HL-60 (cell line): Measurements from ENCODE around the gene CD34.

ENCODE experiments used
- DNase-seq, 2 experiments: peaks; one replicate each; pipeline ENCODE4 v3.0.0-alpha.2; 2010 to 2020; ENCODE audit warnings: low read depth in 1 of 2, low spot score in 1 of 2
- H3K27ac ChIP-seq: fragments of 250-450 bp; sonication (Bioruptor Pico); replicated peaks from 2 replicates; pipeline ENCODE4 v1.5.1; 2020; ENCODE audit warnings: mild to moderate bottlenecking, moderate library complexity
- H3K27me3 ChIP-seq: fragments of 250-450 bp; sonication (Bioruptor Pico); 2 replicates; pipeline ENCODE4 v1.5.1; 2021; ENCODE audit warnings: mild to moderate bottlenecking, moderate library complexity; ENCODE audit not compliant: insufficient read depth, poor library complexity, severe bottlenecking
- H3K4me3 ChIP-seq: replicated peaks from 2 replicates; pipeline ENCODE4 v1.5.1; 2011; ENCODE audit warnings: mild to moderate bottlenecking, control low read depth, low read length; ENCODE audit not compliant: insufficient read depth
- GABPA ChIP-seq: IDR thresholded peaks from 2 replicates; pipeline ENCODE4 v1.6.1; 2012; ENCODE audit warnings: low read depth
- POLR2AphosphoS5 ChIP-seq: IDR thresholded peaks from 2 replicates; pipeline ENCODE4 v1.6.1; 2012; ENCODE audit warnings: low read depth
- SPI1 ChIP-seq: IDR thresholded peaks from 2 replicates; pipeline ENCODE4 v1.6.1; 2012; ENCODE audit warnings: low read depth, mild to moderate bottlenecking, borderline replicate concordance
- TF ChIP-seq, protein P1 (sequence below): IDR thresholded peaks from 2 replicates; pipeline ENCODE4 v1.6.1; 2012; ENCODE audit warnings: low read depth; ENCODE audit not compliant: insufficient replicate concordance
- TF ChIP-seq, protein P2 (sequence below): IDR thresholded peaks from one replicate; pipeline ENCODE4 v1.5.1; 2011; ENCODE audit warnings: low read length, control low read depth, inconsistent platforms; ENCODE audit not compliant: insufficient read depth

CD34 gene

DNA sequence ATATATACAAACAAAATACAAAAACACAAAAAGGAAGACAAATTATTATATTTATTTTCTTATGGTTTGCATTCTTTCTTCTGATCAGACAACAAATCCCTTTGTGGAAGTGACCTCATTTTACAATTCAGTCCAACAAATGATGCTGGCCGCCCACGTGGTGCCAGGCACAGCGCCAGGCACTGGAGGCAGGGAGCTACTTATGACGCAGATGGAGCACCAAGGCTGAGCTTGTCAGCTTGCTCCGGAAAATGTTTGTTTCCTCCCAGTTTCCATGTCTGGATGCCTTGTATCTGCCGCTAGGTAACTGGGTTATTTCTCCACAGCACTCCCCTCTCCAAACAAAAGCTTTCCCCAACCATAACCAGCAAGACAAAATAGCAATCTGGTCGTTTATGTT, 30.7 kb upstream of the CD34 start:
- TF ChIP-seq SPI1 (no peak), GABPA (no peak), POLR2AphosphoS5 (no peak)
- TF ChIP-seq, protein P1, sequence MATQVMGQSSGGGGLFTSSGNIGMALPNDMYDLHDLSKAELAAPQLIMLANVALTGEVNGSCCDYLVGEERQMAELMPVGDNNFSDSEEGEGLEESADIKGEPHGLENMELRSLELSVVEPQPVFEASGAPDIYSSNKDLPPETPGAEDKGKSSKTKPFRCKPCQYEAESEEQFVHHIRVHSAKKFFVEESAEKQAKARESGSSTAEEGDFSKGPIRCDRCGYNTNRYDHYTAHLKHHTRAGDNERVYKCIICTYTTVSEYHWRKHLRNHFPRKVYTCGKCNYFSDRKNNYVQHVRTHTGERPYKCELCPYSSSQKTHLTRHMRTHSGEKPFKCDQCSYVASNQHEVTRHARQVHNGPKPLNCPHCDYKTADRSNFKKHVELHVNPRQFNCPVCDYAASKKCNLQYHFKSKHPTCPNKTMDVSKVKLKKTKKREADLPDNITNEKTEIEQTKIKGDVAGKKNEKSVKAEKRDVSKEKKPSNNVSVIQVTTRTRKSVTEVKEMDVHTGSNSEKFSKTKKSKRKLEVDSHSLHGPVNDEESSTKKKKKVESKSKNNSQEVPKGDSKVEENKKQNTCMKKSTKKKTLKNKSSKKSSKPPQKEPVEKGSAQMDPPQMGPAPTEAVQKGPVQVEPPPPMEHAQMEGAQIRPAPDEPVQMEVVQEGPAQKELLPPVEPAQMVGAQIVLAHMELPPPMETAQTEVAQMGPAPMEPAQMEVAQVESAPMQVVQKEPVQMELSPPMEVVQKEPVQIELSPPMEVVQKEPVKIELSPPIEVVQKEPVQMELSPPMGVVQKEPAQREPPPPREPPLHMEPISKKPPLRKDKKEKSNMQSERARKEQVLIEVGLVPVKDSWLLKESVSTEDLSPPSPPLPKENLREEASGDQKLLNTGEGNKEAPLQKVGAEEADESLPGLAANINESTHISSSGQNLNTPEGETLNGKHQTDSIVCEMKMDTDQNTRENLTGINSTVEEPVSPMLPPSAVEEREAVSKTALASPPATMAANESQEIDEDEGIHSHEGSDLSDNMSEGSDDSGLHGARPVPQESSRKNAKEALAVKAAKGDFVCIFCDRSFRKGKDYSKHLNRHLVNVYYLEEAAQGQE, result no peak
- TF ChIP-seq, protein P2, sequence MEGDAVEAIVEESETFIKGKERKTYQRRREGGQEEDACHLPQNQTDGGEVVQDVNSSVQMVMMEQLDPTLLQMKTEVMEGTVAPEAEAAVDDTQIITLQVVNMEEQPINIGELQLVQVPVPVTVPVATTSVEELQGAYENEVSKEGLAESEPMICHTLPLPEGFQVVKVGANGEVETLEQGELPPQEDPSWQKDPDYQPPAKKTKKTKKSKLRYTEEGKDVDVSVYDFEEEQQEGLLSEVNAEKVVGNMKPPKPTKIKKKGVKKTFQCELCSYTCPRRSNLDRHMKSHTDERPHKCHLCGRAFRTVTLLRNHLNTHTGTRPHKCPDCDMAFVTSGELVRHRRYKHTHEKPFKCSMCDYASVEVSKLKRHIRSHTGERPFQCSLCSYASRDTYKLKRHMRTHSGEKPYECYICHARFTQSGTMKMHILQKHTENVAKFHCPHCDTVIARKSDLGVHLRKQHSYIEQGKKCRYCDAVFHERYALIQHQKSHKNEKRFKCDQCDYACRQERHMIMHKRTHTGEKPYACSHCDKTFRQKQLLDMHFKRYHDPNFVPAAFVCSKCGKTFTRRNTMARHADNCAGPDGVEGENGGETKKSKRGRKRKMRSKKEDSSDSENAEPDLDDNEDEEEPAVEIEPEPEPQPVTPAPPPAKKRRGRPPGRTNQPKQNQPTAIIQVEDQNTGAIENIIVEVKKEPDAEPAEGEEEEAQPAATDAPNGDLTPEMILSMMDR, result no peak
- no peak overlapping the region for H3K27ac ChIP-seq
- H3K27me3 ChIP-seq, result no peaks in the 10 kb centered on the region
- DNase-seq, result no peak
- H3K4me3 ChIP-seq, result no peak overlapping the region

DNA sequence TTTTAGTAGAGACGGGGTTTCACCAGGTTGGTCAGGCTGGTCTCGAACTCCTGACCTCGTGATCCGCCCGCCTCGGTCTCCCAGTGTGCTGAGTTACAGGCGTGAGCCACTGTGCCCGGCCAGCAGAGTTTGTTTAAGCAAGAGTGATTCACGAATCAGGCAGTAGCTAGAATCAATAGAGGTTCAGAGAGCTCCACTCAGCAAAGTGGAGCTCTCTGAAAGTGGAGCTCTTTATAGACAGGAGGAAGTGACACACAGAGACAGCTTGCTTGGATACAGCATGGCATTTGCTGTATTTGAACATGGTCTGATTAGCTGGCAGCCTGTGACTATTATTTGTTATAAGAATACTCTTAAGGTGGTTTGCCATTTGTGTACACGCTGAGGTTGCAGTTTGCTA, 27.1 kb upstream of the CD34 start:
- TF ChIP-seq POLR2AphosphoS5 (no peak), GABPA (no peak), SPI1 (no peak)
- TF ChIP-seq, protein P1, result no peak
- Histone ChIP-seq H3K4me3 (no peak overlapping the region), H3K27me3 (no peaks in the 10 kb centered on the region), H3K27ac (no peak overlapping the region)
- DNase-seq, result no peak

DNA sequence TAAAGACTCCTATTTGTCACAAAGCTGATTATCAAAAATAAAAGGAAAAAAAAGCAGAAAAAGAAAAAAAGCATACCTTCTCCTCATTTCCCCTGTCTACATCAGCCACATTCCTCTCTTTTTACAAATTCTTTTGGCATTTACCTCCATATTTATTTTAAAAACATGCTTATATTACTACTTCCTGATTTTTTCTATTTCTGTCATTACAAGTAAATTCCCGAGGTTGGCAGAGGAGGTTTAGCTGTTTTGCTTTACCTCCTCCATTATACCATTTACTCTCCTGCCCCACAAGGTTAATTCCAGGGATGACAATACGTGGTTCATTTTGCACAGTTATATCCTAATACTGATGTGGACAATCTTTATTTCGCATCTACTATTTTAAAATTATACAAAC, 26.3 kb upstream of the CD34 start:
- H3K27me3 ChIP-seq, result no peaks in the 10 kb centered on the region
- DNase-seq, result no peak
- H3K27ac ChIP-seq, result no peak overlapping the region
- H3K4me3 ChIP-seq, result no peak overlapping the region
- TF ChIP-seq SPI1, result no peak
- TF ChIP-seq, protein P2, result no peak
- no peak for TF ChIP-seq POLR2AphosphoS5

DNA sequence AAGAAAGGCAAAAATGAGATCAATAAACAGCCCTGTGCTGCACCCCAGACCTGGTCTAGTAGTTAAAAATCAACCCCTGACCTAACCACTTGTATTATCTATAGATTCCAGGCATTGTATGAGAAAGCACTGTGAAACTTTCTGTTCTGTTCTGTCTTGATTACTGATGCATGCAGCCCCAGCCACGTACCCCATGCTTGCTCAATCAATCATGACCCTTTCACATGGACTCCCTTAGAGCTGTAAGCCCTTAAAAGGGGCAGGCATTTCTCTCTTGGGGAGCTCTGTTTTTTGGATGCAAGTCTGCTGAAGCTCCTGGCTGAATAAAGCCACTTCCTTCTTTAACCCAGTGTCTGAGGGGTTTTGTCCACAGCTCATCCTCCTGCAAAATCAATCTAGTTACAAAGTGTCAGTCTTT, 24.2 kb upstream of the CD34 start:
- Histone ChIP-seq H3K4me3 (no peak overlapping the region), H3K27ac (no peak overlapping the region), H3K27me3 (no peaks in the 10 kb centered on the region)
- TF ChIP-seq GABPA, result no peak
- TF ChIP-seq POLR2AphosphoS5, result no peak
- TF ChIP-seq SPI1, result no peak; the same call in 1 of the 2 replicates
- TF ChIP-seq, protein P1, result no peak
- TF ChIP-seq, protein P2, result no peak
- no peak for DNase-seq
